Type B pancreatic cell (in vitro differentiated cells): ENCODE results near the gene TCEA2. TPM values are rescaled to one million over a fixed set of nuclear protein-coding genes. Genes with fewer than 3 reads are reported as not detected.

Experiments
- DNase-seq: peaks from one replicate; pipeline ENCODE4 v3.0.0; 2021; ENCODE audit warnings: mixed read lengths; ENCODE audit not compliant: unreplicated experiment; ENCODE audit errors: extremely low spot score
- H3K27ac Mint-ChIP-seq: 2 replicates; pipeline ENCODE4 v1.8.0; 2021; ENCODE audit warnings: mild to moderate bottlenecking, mixed read lengths
- H3K27me3 Mint-ChIP-seq: 2 replicates; pipeline ENCODE4 v1.8.0; 2021; ENCODE audit warnings: mixed read lengths
- H3K36me3 Mint-ChIP-seq: 2 replicates; pipeline ENCODE4 v1.8.0; 2021; ENCODE audit warnings: mixed read lengths
- H3K4me1 Mint-ChIP-seq: one replicate; pipeline ENCODE4 v1.8.0; 2021; ENCODE audit warnings: mixed read lengths; ENCODE audit not compliant: unreplicated experiment
- H3K4me3 Mint-ChIP-seq: 2 replicates; pipeline ENCODE4 v1.8.0; 2021; ENCODE audit warnings: mild to moderate bottlenecking, mixed read lengths
- H3K9me3 Mint-ChIP-seq: 2 replicates; pipeline ENCODE4 v1.8.0; 2021; ENCODE audit warnings: mixed read lengths
- CTCF ChIP-seq: fragments of 200-600 bp; sonication (generic); conservative IDR thresholded peaks from 2 replicates; pipeline ENCODE4 v1.5.0; 2021; ENCODE audit warnings: antibody characterized with exemption, mild to moderate bottlenecking
- long read RNA-seq: library from polyadenylated mRNA; unstranded; transcript quantifications from one replicate; pipeline ENCODE4 v2.0.0, GENCODE V29; 2020
- total RNA-seq: library from RNA; stranded (reverse); gene quantifications from 2 replicates; pipeline ENCODE4 v1.2.1, GENCODE V29; 2021; ENCODE audit warnings: low replicate concordance

TCEA2 gene
- total RNA-seq = 33.4 and 73.3 TPM in 2 replicates
- long read RNA-seq, partial matches to known transcripts = 1 of 1 reads
- long read RNA-seq, other reads (novel, unspliced or antisense) = 0 of 1 reads

- no peak for TF ChIP-seq CTCF
- H3K36me3 Mint-ChIP-seq = no peaks in the 10 kb centered on the region
- H3K9me3 Mint-ChIP-seq = no peaks in the 10 kb centered on the region
- H3K4me3 Mint-ChIP-seq = peak within 1 kb of the TSS; percentile 95
- H3K27ac Mint-ChIP-seq = peak within 1 kb of the TSS; percentile 75
- peaks cover 3% of the 10 kb centered on the region for H3K27me3 Mint-ChIP-seq
- peaks cover 21% of the 10 kb centered on the region for H3K4me1 Mint-ChIP-seq
- DNase-seq = peak; percentile 97
Observed at GRCh38 chr20:64062596-64063388, at the start of gene TCEA2. TSS of gene TCEA2 (plus strand) at chr20:64063198. CDS start at chr20:64063313, 115 bp downstream.

- no peak for TF ChIP-seq CTCF
- Mint-ChIP-seq H3K4me1 (no peaks in the 10 kb centered on the region), H3K4me3 (no peak overlapping the region), H3K27ac (no peak overlapping the region), H3K36me3 (peaks cover 26% of the 10 kb centered on the region), H3K9me3 (no peaks in the 10 kb centered on the region), H3K27me3 (no peaks in the 10 kb centered on the region)
- DNase-seq = no peak
Observed at GRCh38 chr20:64015635-64016034, 47.4 kb upstream of the TCEA2 start.

- Mint-ChIP-seq H3K27ac (no peak overlapping the region), H3K27me3 (no peaks in the 10 kb centered on the region), H3K4me1 (no peaks in the 10 kb centered on the region), H3K36me3 (peaks cover 11% of the 10 kb centered on the region), H3K9me3 (no peaks in the 10 kb centered on the region), H3K4me3 (no peak overlapping the region)
- DNase-seq = no peak
- TF ChIP-seq CTCF = no peak
Observed at GRCh38 chr20:64021124-64021975, 41.6 kb upstream of the TCEA2 start.

GRCh38 chr20:64022671-64023360 is 40.2 kb upstream of the TCEA2 start:
- no peaks in the 10 kb centered on the region for H3K4me1 Mint-ChIP-seq
- no peak for DNase-seq

More at GRCh38 chr20:64022671-64023360, 40.2 kb upstream of the TCEA2 start:
- H3K9me3 Mint-ChIP-seq = no peaks in the 10 kb centered on the region
- TF ChIP-seq CTCF = no peak
- no peaks in the 10 kb centered on the region for H3K27me3 Mint-ChIP-seq
- no peak overlapping the region for H3K4me3 Mint-ChIP-seq
- H3K27ac Mint-ChIP-seq = no peak overlapping the region
- H3K36me3 Mint-ChIP-seq = peaks cover 7% of the 10 kb centered on the region
